SK-N-SH treated with all-trans-retinoic acid at 6 μM for 48 hours (cell line): ENCODE data around the gene PERCC1.

Source experiments
- ATAC-seq: fragments of 200-7000 bp; cut with Tn5 transposase; 3 replicates; pipeline ENCODE4 v1.9.1; 2020; ENCODE audit warnings: mild to moderate bottlenecking, moderate library complexity
- ARNTL ChIP-seq: fragments of 450-650 bp; formaldehyde crosslinking; IDR thresholded peaks from 2 replicates; pipeline ENCODE4 v1.5.0; 2020; ENCODE audit warnings: low read depth, mild to moderate bottlenecking, moderate library complexity, borderline replicate concordance
- BACH2 ChIP-seq: fragments of 250-450 bp; sonication (Bioruptor Pico); IDR thresholded peaks from 2 replicates; pipeline ENCODE4 v1.9.0; 2021; ENCODE audit warnings: mild to moderate bottlenecking, borderline replicate concordance
- CREB5 ChIP-seq: fragments of 250-450 bp; sonication (Bioruptor Pico); IDR thresholded peaks from 2 replicates; pipeline ENCODE4 v1.5.1; 2020; ENCODE audit warnings: low read depth, mild to moderate bottlenecking, moderate library complexity
- CSDC2 ChIP-seq: fragments of 250-450 bp; sonication (Bioruptor Pico); IDR thresholded peaks from 2 replicates; pipeline ENCODE4 v1.5.0; 2020; ENCODE audit warnings: mild to moderate bottlenecking, moderate library complexity
- CSRNP3 ChIP-seq: fragments of 250-450 bp; sonication (Bioruptor Pico); IDR thresholded peaks from 2 replicates; pipeline ENCODE4 v1.5.1; 2021; ENCODE audit warnings: mild to moderate bottlenecking, moderate library complexity
- ESRRG ChIP-seq: fragments of 250-450 bp; sonication (Bioruptor Pico); IDR thresholded peaks from 2 replicates; pipeline ENCODE4 v1.6.1; 2021; ENCODE audit warnings: mild to moderate bottlenecking
- GLIS3 ChIP-seq: fragments of 250-450 bp; sonication (Bioruptor Pico); IDR thresholded peaks from 2 replicates; pipeline ENCODE4 v1.5.0; 2020; ENCODE audit warnings: mild to moderate bottlenecking, moderate library complexity
- ISL1 ChIP-seq: fragments of 250-450 bp; sonication (Bioruptor Pico); IDR thresholded peaks from 2 replicates; pipeline ENCODE4 v2.1.2; 2022; ENCODE audit warnings: mild to moderate bottlenecking, moderate library complexity
- OSR1 ChIP-seq: fragments of 250-450 bp; sonication (Bioruptor Pico); IDR thresholded peaks from 2 replicates; pipeline ENCODE4 v1.8.0; 2022; ENCODE audit warnings: moderate library complexity, mild to moderate bottlenecking, inconsistent platforms
- PPARA ChIP-seq: fragments of 250-450 bp; sonication (Bioruptor Pico); IDR thresholded peaks from 2 replicates; pipeline ENCODE4 v1.5.0; 2020; ENCODE audit warnings: mild to moderate bottlenecking, borderline replicate concordance
- RARB ChIP-seq: fragments of 250-450 bp; sonication (Bioruptor Pico); IDR thresholded peaks from 2 replicates; pipeline ENCODE4 v1.8.0; 2021; ENCODE audit warnings: mild to moderate bottlenecking, moderate library complexity
- SNAI2 ChIP-seq: fragments of 250-450 bp; sonication (Bioruptor Pico); IDR thresholded peaks from 2 replicates; pipeline ENCODE4 v1.5.0; 2020; ENCODE audit warnings: mild to moderate bottlenecking, moderate library complexity
- TCF4 ChIP-seq: fragments of 250-450 bp; sonication (Bioruptor Pico); IDR thresholded peaks from 2 replicates; pipeline ENCODE4 v1.8.0; 2021; ENCODE audit warnings: mild to moderate bottlenecking, moderate library complexity, borderline replicate concordance
- TSHZ2 ChIP-seq: fragments of 250-450 bp; sonication (Bioruptor Pico); IDR thresholded peaks from 2 replicates; pipeline ENCODE4 v1.5.0; 2020; ENCODE audit warnings: mild to moderate bottlenecking, moderate library complexity
- ZC3H10 ChIP-seq: fragments of 250-450 bp; sonication (Bioruptor Pico); IDR thresholded peaks from 2 replicates; pipeline ENCODE4 v1.5.1; 2021; ENCODE audit warnings: mild to moderate bottlenecking, moderate library complexity
- ZFP3 ChIP-seq: fragments of 250-450 bp; sonication (Bioruptor Pico); IDR thresholded peaks from 2 replicates; pipeline ENCODE4 v1.5.0; 2020; ENCODE audit warnings: mild to moderate bottlenecking, moderate library complexity
- ZFP30 ChIP-seq: fragments of 450-650 bp; formaldehyde crosslinking; IDR thresholded peaks from 2 replicates; pipeline ENCODE4 v1.5.0; 2022; ENCODE audit warnings: mild to moderate bottlenecking, moderate library complexity
- ZNF565 ChIP-seq: fragments of 450-650 bp; formaldehyde crosslinking; conservative IDR thresholded peaks from 2 replicates; pipeline ENCODE4 v1.5.0; 2020; ENCODE audit warnings: low read depth, mild to moderate bottlenecking, moderate library complexity
- ZNF70 ChIP-seq: fragments of 450-650 bp; formaldehyde crosslinking; IDR thresholded peaks from 2 replicates; pipeline ENCODE4 v1.5.0; 2020; ENCODE audit warnings: mild to moderate bottlenecking, moderate library complexity
- ZNF8 ChIP-seq: fragments of 450-650 bp; formaldehyde crosslinking; IDR thresholded peaks from 2 replicates; pipeline ENCODE4 v1.5.0; 2020; ENCODE audit warnings: mild to moderate bottlenecking, moderate library complexity
- TF ChIP-seq, protein P1 (sequence below): fragments of 250-450 bp; sonication (Bioruptor Pico); IDR thresholded peaks from 2 replicates; pipeline ENCODE4 v1.8.0; 2021; ENCODE audit warnings: low read depth, mild to moderate bottlenecking, moderate library complexity, borderline replicate concordance
- TF ChIP-seq, protein P2 (sequence below): fragments of 250-450 bp; sonication (Bioruptor Pico); IDR thresholded peaks from 2 replicates; pipeline ENCODE4 v1.8.0; 2020; ENCODE audit warnings: mild to moderate bottlenecking, moderate library complexity, borderline replicate concordance

Gene PERCC1

GRCh38 chr16:1403733-1404132 lies 27.1 kb upstream of the PERCC1 start:
- no peak for TF ChIP-seq GLIS3 (CRISPR knock-in tag)
- no peak for TF ChIP-seq TSHZ2 (CRISPR knock-in tag)
- no peak for TF ChIP-seq CSRNP3 (CRISPR knock-in tag)
- TF ChIP-seq ZFP30 (CRISPR knock-in tag), result no peak
- no peak for TF ChIP-seq ISL1 (CRISPR knock-in tag)
- TF ChIP-seq CSDC2, result no peak
- no peak for TF ChIP-seq ZNF8 (CRISPR knock-in tag)
- no peak for TF ChIP-seq ZNF70 (CRISPR knock-in tag)
- no peak for TF ChIP-seq ZFP3 (CRISPR knock-in tag)
- no peak for TF ChIP-seq ESRRG
- no peak for TF ChIP-seq TCF4 (CRISPR knock-in tag)
- TF ChIP-seq, protein P1, sequence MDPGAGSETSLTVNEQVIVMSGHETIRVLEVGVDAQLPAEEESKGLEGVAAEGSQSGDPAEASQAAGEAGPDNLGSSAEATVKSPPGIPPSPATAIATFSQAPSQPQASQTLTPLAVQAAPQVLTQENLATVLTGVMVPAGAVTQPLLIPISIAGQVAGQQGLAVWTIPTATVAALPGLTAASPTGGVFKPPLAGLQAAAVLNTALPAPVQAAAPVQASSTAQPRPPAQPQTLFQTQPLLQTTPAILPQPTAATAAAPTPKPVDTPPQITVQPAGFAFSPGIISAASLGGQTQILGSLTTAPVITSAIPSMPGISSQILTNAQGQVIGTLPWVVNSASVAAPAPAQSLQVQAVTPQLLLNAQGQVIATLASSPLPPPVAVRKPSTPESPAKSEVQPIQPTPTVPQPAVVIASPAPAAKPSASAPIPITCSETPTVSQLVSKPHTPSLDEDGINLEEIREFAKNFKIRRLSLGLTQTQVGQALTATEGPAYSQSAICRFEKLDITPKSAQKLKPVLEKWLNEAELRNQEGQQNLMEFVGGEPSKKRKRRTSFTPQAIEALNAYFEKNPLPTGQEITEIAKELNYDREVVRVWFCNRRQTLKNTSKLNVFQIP (CRISPR knock-in tag), result no peak
- TF ChIP-seq ARNTL (CRISPR knock-in tag), result no peak
- TF ChIP-seq PPARA (CRISPR knock-in tag), result no peak
- TF ChIP-seq, protein P2, sequence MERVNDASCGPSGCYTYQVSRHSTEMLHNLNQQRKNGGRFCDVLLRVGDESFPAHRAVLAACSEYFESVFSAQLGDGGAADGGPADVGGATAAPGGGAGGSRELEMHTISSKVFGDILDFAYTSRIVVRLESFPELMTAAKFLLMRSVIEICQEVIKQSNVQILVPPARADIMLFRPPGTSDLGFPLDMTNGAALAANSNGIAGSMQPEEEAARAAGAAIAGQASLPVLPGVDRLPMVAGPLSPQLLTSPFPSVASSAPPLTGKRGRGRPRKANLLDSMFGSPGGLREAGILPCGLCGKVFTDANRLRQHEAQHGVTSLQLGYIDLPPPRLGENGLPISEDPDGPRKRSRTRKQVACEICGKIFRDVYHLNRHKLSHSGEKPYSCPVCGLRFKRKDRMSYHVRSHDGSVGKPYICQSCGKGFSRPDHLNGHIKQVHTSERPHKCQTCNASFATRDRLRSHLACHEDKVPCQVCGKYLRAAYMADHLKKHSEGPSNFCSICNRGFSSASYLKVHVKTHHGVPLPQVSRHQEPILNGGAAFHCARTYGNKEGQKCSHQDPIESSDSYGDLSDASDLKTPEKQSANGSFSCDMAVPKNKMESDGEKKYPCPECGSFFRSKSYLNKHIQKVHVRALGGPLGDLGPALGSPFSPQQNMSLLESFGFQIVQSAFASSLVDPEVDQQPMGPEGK (CRISPR knock-in tag), result no peak
- no peak for TF ChIP-seq OSR1 (CRISPR knock-in tag)
- TF ChIP-seq, all 23 proteins: peak for 0
- no peak for ATAC-seq

DNA sequence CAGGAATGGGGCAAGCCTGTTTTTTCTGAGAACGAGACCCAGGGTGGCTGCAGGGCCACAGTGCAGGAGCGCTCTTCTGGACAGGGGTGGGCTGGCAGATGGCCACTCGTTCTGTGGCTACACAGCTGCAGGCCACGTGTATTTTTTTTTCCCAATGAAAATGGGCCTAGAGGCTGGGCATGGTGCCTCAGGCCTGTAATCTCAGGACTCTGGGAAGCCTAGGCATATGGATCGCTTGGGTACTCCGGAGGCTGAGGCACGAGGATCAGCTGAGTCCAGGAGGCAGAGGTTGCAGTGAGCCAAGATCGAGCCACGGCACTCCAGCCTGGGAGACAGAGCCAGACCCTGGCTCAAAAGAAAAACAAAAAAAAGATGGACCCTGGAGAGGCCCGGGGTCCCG lies 23.1 kb upstream of the PERCC1 start:
- no peak for TF ChIP-seq BACH2 (CRISPR knock-in tag)
- TF ChIP-seq ZNF8 (CRISPR knock-in tag), result no peak
- TF ChIP-seq ZFP30 (CRISPR knock-in tag), result no peak
- TF ChIP-seq ZNF565, result no peak
- TF ChIP-seq ZC3H10 (CRISPR knock-in tag), result no peak
- no peak for TF ChIP-seq TSHZ2 (CRISPR knock-in tag)
- no peak for TF ChIP-seq CSDC2
- TF ChIP-seq, protein P1 (CRISPR knock-in tag), result no peak
- no peak for TF ChIP-seq CREB5 (CRISPR knock-in tag)
- TF ChIP-seq ARNTL (CRISPR knock-in tag), result no peak
- no peak for TF ChIP-seq ZFP3 (CRISPR knock-in tag)
- no peak for TF ChIP-seq OSR1 (CRISPR knock-in tag)
- TF ChIP-seq CSRNP3 (CRISPR knock-in tag), result no peak
- no peak for TF ChIP-seq GLIS3 (CRISPR knock-in tag)
- TF ChIP-seq RARB, result no peak
- no peak for TF ChIP-seq SNAI2
- no peak for TF ChIP-seq PPARA (CRISPR knock-in tag)
- no peak for TF ChIP-seq ESRRG
- ATAC-seq, result no peak; the same call in 2 of the 3 replicates
